ENCODE measurements around the gene MB21D2.

The MB21D2 gene

DNA sequence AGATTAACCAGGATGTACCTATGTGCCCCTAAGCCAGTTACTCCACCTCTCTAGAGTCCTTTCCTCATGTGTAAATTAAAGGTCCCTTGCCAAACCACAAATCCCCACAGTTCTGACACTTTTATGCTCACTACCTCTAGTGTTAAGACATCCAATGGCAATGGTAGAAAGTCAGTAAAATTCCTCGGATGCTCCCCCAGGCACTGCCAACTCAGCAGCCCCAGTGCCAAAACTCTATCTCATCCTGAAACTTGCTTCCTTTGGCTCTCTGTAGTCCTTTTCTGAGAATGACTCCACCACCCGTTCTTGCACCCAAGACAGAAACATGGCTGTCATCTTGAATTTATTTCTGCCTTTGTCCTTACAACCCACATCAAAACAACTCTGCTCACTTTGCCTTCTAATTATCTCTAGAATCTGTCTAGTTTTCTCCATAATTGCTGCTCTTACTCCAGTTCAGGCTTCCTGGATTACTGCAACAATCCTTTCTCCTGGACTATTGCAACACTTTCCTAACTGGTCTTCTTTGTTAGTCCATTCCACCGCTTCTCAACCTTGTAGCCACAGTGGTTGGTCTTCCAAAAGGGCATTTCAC lies 41.6 kb downstream of the MB21D2 start:
- no peaks in the 10 kb centered on the region for H3K36me3 ChIP-seq (replicated peaks; ENCODE audit: insufficient read depth, low read length)
- no peak overlapping the region for H3K4me3 ChIP-seq (ENCODE audit: low read length)
- H3K9me3 ChIP-seq (replicated peaks; ENCODE audit: insufficient read depth, low read length) = no peaks in the 10 kb centered on the region
- DNase-seq = no peak
- TF ChIP-seq, protein P1, sequence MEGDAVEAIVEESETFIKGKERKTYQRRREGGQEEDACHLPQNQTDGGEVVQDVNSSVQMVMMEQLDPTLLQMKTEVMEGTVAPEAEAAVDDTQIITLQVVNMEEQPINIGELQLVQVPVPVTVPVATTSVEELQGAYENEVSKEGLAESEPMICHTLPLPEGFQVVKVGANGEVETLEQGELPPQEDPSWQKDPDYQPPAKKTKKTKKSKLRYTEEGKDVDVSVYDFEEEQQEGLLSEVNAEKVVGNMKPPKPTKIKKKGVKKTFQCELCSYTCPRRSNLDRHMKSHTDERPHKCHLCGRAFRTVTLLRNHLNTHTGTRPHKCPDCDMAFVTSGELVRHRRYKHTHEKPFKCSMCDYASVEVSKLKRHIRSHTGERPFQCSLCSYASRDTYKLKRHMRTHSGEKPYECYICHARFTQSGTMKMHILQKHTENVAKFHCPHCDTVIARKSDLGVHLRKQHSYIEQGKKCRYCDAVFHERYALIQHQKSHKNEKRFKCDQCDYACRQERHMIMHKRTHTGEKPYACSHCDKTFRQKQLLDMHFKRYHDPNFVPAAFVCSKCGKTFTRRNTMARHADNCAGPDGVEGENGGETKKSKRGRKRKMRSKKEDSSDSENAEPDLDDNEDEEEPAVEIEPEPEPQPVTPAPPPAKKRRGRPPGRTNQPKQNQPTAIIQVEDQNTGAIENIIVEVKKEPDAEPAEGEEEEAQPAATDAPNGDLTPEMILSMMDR (IDR thresholded peaks at IDR 0.05; ENCODE audit: low read length) = no peak
- TF ChIP-seq EZH2 (optimal IDR thresholded peaks at IDR 0.05; ENCODE audit: low read depth, low read length) (no peak), EZH2phosphoT487 (IDR thresholded peaks at IDR 0.05; ENCODE audit: low read length) (no peak)
- H4K20me1 ChIP-seq (ENCODE audit: insufficient read depth, low read length) = no peaks in the 10 kb centered on the region
- no peaks in the 10 kb centered on the region for H3K9me2 ChIP-seq (replicated peaks; ENCODE audit: insufficient read depth, low read length)
- no peaks in the 10 kb centered on the region for H3F3A ChIP-seq (ENCODE audit: insufficient read depth, low read length)
- no peaks in the 10 kb centered on the region for H3K4me1 ChIP-seq (ENCODE audit: low read length)
- H3K79me2 ChIP-seq (ENCODE audit: low read length) = no peaks in the 10 kb centered on the region
- no peak overlapping the region for H3K27ac ChIP-seq (ENCODE audit: low read length)
- H3K4me2 ChIP-seq (ENCODE audit: low read depth, low read length) = no peak overlapping the region
- no peak overlapping the region for H3K9ac ChIP-seq (ENCODE audit: low read length)
- no peak overlapping the region for H2AFZ ChIP-seq (ENCODE audit: low read length)
- H3K27me3 ChIP-seq (replicated peaks; ENCODE audit: insufficient read depth, low read length) = no peaks in the 10 kb centered on the region

DNA sequence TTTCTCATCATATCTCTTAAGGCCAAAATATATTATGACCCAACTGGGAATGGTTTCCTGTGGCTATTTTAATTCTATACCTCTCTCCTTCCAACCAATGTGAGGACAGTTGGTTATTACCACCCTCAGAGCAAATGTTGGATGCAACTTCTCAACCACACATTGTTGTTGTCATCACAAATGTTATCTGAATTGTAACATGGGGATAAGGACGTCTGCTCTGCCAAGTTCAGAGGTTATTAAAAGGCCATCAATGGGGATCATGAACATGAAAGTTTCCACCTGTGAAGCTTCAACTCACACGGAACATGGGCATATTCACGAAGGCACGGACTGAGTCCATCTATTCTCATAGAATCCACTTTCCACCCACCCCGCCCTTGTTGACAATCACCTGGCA lies 46.8 kb downstream of the MB21D2 start:
- DNase-seq = no peak
- H3K27ac ChIP-seq (ENCODE audit: low read length) = no peak overlapping the region
- no peaks in the 10 kb centered on the region for H3K79me2 ChIP-seq (ENCODE audit: low read length)
- no peaks in the 10 kb centered on the region for H3F3A ChIP-seq (ENCODE audit: insufficient read depth, low read length)
- no peaks in the 10 kb centered on the region for H3K4me1 ChIP-seq (ENCODE audit: low read length)
- no peaks in the 10 kb centered on the region for H3K9me2 ChIP-seq (replicated peaks; ENCODE audit: insufficient read depth, low read length)
- no peak overlapping the region for H2AFZ ChIP-seq (ENCODE audit: low read length)
- H4K20me1 ChIP-seq (ENCODE audit: insufficient read depth, low read length) = no peaks in the 10 kb centered on the region
- no peak for TF ChIP-seq EZH2 (optimal IDR thresholded peaks at IDR 0.05; ENCODE audit: low read depth, low read length)
- TF ChIP-seq, protein P1 (IDR thresholded peaks at IDR 0.05; ENCODE audit: low read length) = no peak
- no peak for TF ChIP-seq EZH2phosphoT487 (IDR thresholded peaks at IDR 0.05; ENCODE audit: low read length)
- no peaks in the 10 kb centered on the region for H3K36me3 ChIP-seq (replicated peaks; ENCODE audit: insufficient read depth, low read length)
- H3K4me3 ChIP-seq (ENCODE audit: low read length) = no peak overlapping the region
- no peak overlapping the region for H3K9ac ChIP-seq (ENCODE audit: low read length)
- no peaks in the 10 kb centered on the region for H3K9me3 ChIP-seq (replicated peaks; ENCODE audit: insufficient read depth, low read length)
- H3K4me2 ChIP-seq (ENCODE audit: low read depth, low read length) = no peak overlapping the region
- no peaks in the 10 kb centered on the region for H3K27me3 ChIP-seq (replicated peaks; ENCODE audit: insufficient read depth, low read length)

DNA sequence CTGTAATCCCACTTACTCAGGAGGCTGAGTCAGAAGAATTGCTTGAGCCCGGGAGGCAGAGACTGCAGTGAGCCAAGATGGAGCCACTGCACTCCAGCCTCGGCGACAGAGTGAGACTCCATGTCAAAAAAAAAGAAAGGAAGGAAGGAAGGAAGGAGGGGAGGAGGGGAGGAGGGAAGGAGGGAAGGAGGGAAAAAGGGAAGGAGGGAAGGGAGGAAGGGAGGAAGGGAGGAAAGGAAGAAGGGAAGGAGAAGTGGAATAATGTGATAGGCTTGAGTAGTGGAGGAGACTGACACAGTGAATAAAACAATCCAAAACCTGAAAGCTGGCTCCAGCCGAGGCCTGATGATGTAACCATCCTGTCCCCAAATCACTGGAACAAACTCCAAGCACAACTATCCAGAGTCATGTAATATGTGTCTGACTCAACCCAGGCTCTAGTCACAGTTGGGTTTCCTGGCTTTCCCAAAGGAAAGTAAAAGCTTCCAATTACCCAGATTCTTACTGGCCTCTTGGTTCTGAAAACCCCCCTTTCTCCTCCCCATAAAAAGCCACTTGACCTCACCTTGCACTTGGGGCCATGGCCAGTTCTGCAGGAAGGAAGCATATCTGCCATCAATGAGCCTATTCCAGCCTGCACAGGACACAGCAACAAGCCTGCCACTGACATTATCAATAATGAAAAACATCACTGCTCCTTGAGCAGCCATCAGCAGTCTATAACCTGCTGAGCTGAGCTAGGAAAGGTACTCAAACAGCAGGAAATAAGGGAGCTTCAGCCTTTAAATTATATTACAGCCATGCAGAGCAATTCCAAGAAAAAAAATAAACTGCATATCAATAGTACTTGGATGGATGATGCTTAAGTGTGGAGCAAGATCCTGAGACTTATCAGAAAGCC lies 48.3 kb downstream of the MB21D2 start:
- H3K36me3 ChIP-seq (replicated peaks; ENCODE audit: insufficient read depth, low read length) = no peaks in the 10 kb centered on the region
- no peak overlapping the region for H3K4me2 ChIP-seq (ENCODE audit: low read depth, low read length)
- no peak overlapping the region for H2AFZ ChIP-seq (ENCODE audit: low read length)
- no peaks in the 10 kb centered on the region for H3K27me3 ChIP-seq (replicated peaks; ENCODE audit: insufficient read depth, low read length)
- no peak overlapping the region for H3K4me3 ChIP-seq (ENCODE audit: low read length)
- no peak for DNase-seq
- H3K9me2 ChIP-seq (replicated peaks; ENCODE audit: insufficient read depth, low read length) = no peaks in the 10 kb centered on the region
- no peak for TF ChIP-seq EZH2phosphoT487 (IDR thresholded peaks at IDR 0.05; ENCODE audit: low read length)
- TF ChIP-seq, protein P1 (IDR thresholded peaks at IDR 0.05; ENCODE audit: low read length) = no peak
- no peak for TF ChIP-seq EZH2 (optimal IDR thresholded peaks at IDR 0.05; ENCODE audit: low read depth, low read length)
- no peak overlapping the region for H3K9ac ChIP-seq (ENCODE audit: low read length)
- peaks cover 11% of the 10 kb centered on the region for H3K4me1 ChIP-seq (ENCODE audit: low read length)
- no peaks in the 10 kb centered on the region for H3K79me2 ChIP-seq (ENCODE audit: low read length)
- H4K20me1 ChIP-seq (ENCODE audit: insufficient read depth, low read length) = no peaks in the 10 kb centered on the region
- H3K9me3 ChIP-seq (replicated peaks; ENCODE audit: insufficient read depth, low read length) = no peaks in the 10 kb centered on the region
- no peak overlapping the region for H3K27ac ChIP-seq (ENCODE audit: low read length)
- H3F3A ChIP-seq (ENCODE audit: insufficient read depth, low read length) = peaks cover 9% of the 10 kb centered on the region

All from MM.1S (cell line).